Neural crest cell (in vitro differentiated cells): ENCODE results near the gene MTCH2. TPM values are rescaled to one million over a fixed set of nuclear protein-coding genes. Genes with fewer than 3 reads are reported as not detected.

ENCODE experiments used
- DNase-seq: peaks from one replicate; pipeline ENCODE4 v3.0.0; 2021; ENCODE audit warnings: low read depth, mixed read lengths, low spot score
- H3K27ac Mint-ChIP-seq: one replicate; pipeline ENCODE4 v1.8.0; 2021; ENCODE audit warnings: mild to moderate bottlenecking, mixed read lengths; ENCODE audit not compliant: unreplicated experiment
- H3K27me3 Mint-ChIP-seq: 2 replicates; pipeline ENCODE4 v1.8.0; 2021; ENCODE audit warnings: low read depth, mild to moderate bottlenecking, mixed read lengths
- H3K36me3 Mint-ChIP-seq: 2 replicates; pipeline ENCODE4 v1.8.0; 2021; ENCODE audit warnings: low read depth, mild to moderate bottlenecking, mixed read lengths
- H3K4me1 Mint-ChIP-seq: 2 replicates; pipeline ENCODE4 v1.8.0; 2021; ENCODE audit warnings: mixed read lengths
- H3K4me3 Mint-ChIP-seq: one replicate; pipeline ENCODE4 v1.8.0; 2021; ENCODE audit warnings: mild to moderate bottlenecking, mixed read lengths
- H3K9me3 Mint-ChIP-seq: 2 replicates; pipeline ENCODE4 v1.8.0; 2021; ENCODE audit warnings: mixed read lengths
- CTCF ChIP-seq: fragments of 200-600 bp; sonication (generic); conservative IDR thresholded peaks from 2 replicates; pipeline ENCODE4 v1.5.0; 2021; ENCODE audit warnings: antibody characterized with exemption, mild to moderate bottlenecking
- total RNA-seq: library from RNA; stranded (reverse); gene quantifications from 2 replicates; pipeline ENCODE4 v1.2.1, GENCODE V29; 2021

The MTCH2 gene
- total RNA-seq, 1 donor from 2014 or later, result 160 TPM

DNA sequence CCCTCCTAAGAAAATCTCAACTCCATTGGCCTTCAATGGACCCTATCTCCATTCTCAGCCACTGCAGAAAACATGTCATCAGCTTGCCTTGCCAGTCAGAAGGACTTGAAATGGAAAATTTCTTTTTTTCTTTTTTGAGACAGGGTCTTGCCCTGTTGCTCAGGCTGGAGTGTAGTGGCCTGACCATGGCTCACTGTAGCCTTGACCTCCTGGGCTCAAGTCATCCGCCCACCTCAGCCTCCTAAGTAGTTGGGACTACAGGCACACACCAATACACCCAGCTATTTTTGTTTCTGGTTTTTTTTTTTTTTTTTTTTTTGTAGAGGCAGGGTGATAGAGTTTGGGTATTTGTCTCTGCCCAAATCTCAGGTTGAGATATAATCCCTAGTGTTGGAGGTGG lies 43.8 kb upstream of the MTCH2 start:
- no peaks in the 10 kb centered on the region for H3K36me3 Mint-ChIP-seq
- no peak overlapping the region for H3K4me3 Mint-ChIP-seq
- DNase-seq, result no peak
- no peak overlapping the region for H3K27ac Mint-ChIP-seq
- TF ChIP-seq CTCF, result no peak
- no peaks in the 10 kb centered on the region for H3K27me3 Mint-ChIP-seq
- H3K9me3 Mint-ChIP-seq, result no peaks in the 10 kb centered on the region
- peaks cover 11% of the 10 kb centered on the region for H3K4me1 Mint-ChIP-seq

DNA sequence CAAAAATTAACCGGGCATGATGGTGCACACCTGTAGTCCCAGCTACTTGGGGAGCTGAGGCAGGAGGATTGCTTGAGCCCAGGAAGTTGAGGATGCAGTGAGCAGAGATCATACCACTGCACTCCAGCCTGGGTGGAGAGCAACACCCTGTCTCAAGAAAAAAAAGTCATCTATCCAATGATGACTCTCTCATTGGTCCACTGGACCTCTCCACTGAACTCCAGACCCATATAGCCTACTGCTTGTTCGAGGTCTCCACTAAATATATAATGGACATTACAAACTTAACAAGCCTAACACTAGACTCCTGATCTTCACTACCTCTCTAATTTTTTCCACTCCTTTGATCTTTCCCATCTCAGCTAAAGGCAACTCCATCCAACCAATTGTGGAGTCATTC lies 33.5 kb upstream of the MTCH2 start:
- Mint-ChIP-seq H3K36me3 (no peaks in the 10 kb centered on the region), H3K9me3 (no peaks in the 10 kb centered on the region), H3K4me3 (no peak overlapping the region), H3K4me1 (no peaks in the 10 kb centered on the region), H3K27ac (no peak overlapping the region), H3K27me3 (no peaks in the 10 kb centered on the region)
- no peak for DNase-seq
- TF ChIP-seq CTCF, result no peak

DNA sequence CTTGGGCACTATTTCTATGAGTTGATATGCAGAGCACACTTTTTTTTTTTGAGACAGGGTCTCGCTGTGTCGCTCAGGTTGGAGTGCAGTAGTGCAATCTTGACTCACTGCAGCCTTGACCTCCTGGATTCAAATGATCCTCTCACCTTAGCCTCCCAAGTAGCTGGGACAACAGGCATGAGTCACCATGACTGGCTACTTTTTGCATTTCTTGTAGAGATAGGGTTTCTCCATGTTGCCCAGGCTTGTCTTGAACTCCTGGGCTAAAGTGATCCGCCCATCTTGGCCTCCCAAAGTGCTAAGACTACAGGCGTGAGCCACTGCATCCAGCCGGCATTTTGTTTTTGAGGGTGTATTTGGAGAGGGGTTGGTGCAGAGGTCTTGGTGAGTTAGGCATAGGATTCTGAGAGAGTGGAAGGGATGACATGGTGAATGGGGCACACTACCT lies 29.9 kb upstream of the MTCH2 start:
- Mint-ChIP-seq H3K36me3 (no peaks in the 10 kb centered on the region), H3K27me3 (no peaks in the 10 kb centered on the region), H3K4me3 (no peak overlapping the region), H3K27ac (no peak overlapping the region), H3K9me3 (no peaks in the 10 kb centered on the region), H3K4me1 (no peaks in the 10 kb centered on the region)
- TF ChIP-seq CTCF, result no peak
- no peak for DNase-seq

GRCh38 chr11:47669856-47670255 lies 27.5 kb upstream of the MTCH2 start:
- no peak overlapping the region for H3K27ac Mint-ChIP-seq
- H3K4me1 Mint-ChIP-seq, result no peaks in the 10 kb centered on the region
- no peak for TF ChIP-seq CTCF
- DNase-seq, result no peak
- no peak overlapping the region for H3K4me3 Mint-ChIP-seq
- no peaks in the 10 kb centered on the region for H3K27me3 Mint-ChIP-seq
- no peaks in the 10 kb centered on the region for H3K36me3 Mint-ChIP-seq
- no peaks in the 10 kb centered on the region for H3K9me3 Mint-ChIP-seq

DNA sequence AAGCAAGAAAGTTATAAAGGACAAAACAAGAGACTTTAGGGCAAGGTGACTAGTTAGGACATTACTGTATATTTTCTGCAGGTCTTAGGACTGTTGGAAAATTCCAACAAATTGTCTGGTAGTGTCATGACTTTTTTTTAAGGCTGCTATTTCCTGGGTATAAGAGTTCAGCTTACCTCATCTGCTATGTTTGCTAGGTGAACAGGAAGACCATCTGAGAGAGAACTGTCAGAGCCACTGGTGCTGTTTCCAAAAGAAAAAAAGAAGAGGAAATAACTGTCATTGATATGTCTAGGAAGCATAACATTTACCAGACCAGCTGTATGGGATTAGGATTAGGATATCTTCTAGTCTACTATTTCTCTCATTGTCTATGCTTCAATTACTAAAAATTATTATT lies 26.3 kb upstream of the MTCH2 start:
- no peak for DNase-seq
- H3K4me3 Mint-ChIP-seq, result no peak overlapping the region
- no peaks in the 10 kb centered on the region for H3K36me3 Mint-ChIP-seq
- H3K27ac Mint-ChIP-seq, result peak overlapping the region; percentile 83
- H3K9me3 Mint-ChIP-seq, result no peaks in the 10 kb centered on the region
- no peaks in the 10 kb centered on the region for H3K27me3 Mint-ChIP-seq
- TF ChIP-seq CTCF, result no peak
- H3K4me1 Mint-ChIP-seq, result no peaks in the 10 kb centered on the region

DNA sequence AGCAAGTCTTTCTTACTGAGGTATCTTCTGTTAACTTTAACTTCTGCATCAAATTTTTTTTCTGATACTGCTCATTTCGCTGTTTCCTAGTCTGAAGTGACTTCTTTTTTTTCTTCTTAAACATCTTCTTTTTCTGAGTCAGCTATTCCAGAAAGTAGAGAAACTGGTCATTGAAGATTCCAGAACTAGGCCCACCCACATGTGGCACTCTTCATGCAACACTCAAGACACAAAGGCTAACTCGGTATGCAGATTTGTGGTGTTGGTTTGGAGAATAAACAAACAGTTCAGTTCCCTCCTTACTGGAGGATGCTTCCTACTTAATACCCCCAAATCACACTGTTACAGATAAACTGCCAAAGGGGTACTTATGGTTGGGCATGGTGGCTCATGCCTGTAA lies 25.2 kb upstream of the MTCH2 start:
- no peaks in the 10 kb centered on the region for H3K4me1 Mint-ChIP-seq
- no peak for DNase-seq
- H3K9me3 Mint-ChIP-seq, result no peaks in the 10 kb centered on the region
- H3K36me3 Mint-ChIP-seq, result no peaks in the 10 kb centered on the region
- no peak for TF ChIP-seq CTCF
- H3K27ac Mint-ChIP-seq, result peak overlapping the region; percentile 87
- H3K27me3 Mint-ChIP-seq, result no peaks in the 10 kb centered on the region
- H3K4me3 Mint-ChIP-seq, result no peak overlapping the region
